Hematopoietic multipotent progenitor cell treated with erythropoietin and hydrocortisone succinate and interleukin-3 and kit ligand, for 17 days (in vitro differentiated cells): Measurements from ENCODE around the gene TMEM259.
A peak's percentile ranks its signal among the peaks of the same experiment; 100 is the strongest.

ENCODE experiments used
- DNase-seq: peaks from one replicate; pipeline ENCODE4 v3.0.0-alpha.2; 2015; ENCODE audit warnings: low spot score

The TMEM259 gene

GRCh38 chr19:1020868-1021425 is at the start of gene TMEM259:
TSS of gene TMEM259 (minus strand) at chr19:1021123. CDS start at chr19:1020996, 127 bp downstream.
- peak; percentile 98 for DNase-seq

GRCh38 chr19:1070576-1070930 is 49.6 kb upstream of the TMEM259 start:
- DNase-seq = no peak

GRCh38 chr19:1069009-1069779 is 48.3 kb upstream of the TMEM259 start:
- no peak for DNase-seq

GRCh38 chr19:1068009-1069001 is 47.4 kb upstream of the TMEM259 start:
- no peak for DNase-seq

GRCh38 chr19:1067341-1067957 is 46.5 kb upstream of the TMEM259 start:
- DNase-seq = no peak

- no peak for DNase-seq
Measured at GRCh38 chr19:1066748-1067340, 45.9 kb upstream of the TMEM259 start, which contains the start of gene ARHGAP45. TSS of gene ARHGAP45 (plus strand) at chr19:1067167. CDS start at chr19:1067406, 239 bp downstream.

GRCh38 chr19:1066251-1066747 is 45.4 kb upstream of the TMEM259 start:
- DNase-seq = no peak

- DNase-seq = no peak
Measured at GRCh38 chr19:1065606-1066109, 44.7 kb upstream of the TMEM259 start.

GRCh38 chr19:1064661-1065605 is 44.0 kb upstream of the TMEM259 start:
- DNase-seq = no peak

GRCh38 chr19:1063909-1064660 is 43.2 kb upstream of the TMEM259 start:
- no peak for DNase-seq

- DNase-seq = peak; percentile 78
Measured at GRCh38 chr19:1063030-1063908, 42.3 kb upstream of the TMEM259 start.

- peak; percentile 68 for DNase-seq
Measured at GRCh38 chr19:1062387-1063029, 41.6 kb upstream of the TMEM259 start.

- DNase-seq = no peak
Measured at GRCh38 chr19:1061987-1062386, 41.1 kb upstream of the TMEM259 start.

GRCh38 chr19:1060689-1061088 is 39.8 kb upstream of the TMEM259 start:
- DNase-seq = no peak

GRCh38 chr19:1058112-1058511 is 37.2 kb upstream of the TMEM259 start:
- DNase-seq = no peak

- DNase-seq = peak; percentile 32
Measured at GRCh38 chr19:1057176-1057855, 36.4 kb upstream of the TMEM259 start.
